Measurements from ENCODE around the gene C1QA.

GRCh38 chr1:22638476-22639234, 2.2 kb downstream of the C1QA start:
- TF ChIP-seq CTCF (IDR thresholded peaks at IDR 0.05; ENCODE audit: low read depth, low read length), result no peak
- no peak for TF ChIP-seq MAX (IDR thresholded peaks at IDR 0.05; ENCODE audit: low read depth, low read length)
- no peak for TF ChIP-seq POLR2A (IDR thresholded peaks at IDR 0.05; ENCODE audit: extremely low read depth, insufficient read length)

Measured in NB4 (cell line).